ENCODE data around the gene IRF2BP1.

The IRF2BP1 gene

DNA sequence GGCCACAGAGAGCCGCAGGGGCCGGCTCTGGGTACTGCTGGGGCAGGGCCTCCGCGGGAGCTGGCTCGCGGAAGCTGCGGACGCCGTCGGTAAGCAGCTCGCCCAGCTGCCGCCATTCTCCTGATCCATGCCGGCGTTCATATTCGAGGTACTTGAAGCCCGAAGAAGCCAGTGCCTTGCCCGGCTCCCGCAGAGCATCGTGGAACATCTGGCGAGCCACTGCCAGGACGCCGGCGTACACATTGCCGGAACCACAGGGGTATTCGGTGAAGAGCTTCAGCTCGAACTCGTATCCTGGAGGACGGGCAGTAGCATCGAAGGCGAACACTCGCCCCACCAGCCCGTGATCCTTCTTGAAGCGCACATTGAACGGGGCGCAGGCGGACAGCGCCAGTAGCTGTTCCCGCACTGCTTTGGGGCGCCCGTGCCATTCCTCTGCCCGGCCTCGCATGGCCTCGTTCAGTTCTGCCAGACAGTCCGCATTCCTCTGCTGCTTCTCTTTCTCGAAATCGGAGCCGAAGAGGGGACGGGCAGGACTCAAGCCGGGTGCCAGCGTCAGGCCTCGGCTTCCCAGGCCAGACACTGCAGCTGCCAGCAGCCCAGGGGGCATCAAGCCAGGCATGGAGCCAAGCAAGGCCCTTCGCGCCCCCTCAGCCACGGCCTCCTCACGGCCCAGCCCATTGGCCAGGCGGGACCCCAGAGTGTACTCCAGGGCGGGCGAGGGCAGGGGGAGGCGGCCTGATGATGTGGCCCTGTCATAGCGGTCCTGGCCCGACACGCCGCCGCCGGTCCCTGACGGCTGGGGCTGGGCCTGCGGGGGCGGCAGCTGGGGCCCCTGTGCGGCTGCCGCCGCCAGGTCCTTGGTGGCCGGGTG lies 1.0 kb downstream of the IRF2BP1 start:
- no peaks in the 10 kb centered on the region for H3K27me3 ChIP-seq (ENCODE audit: control insufficient read depth, insufficient read depth, low read length)
- peaks cover 17% of the 10 kb centered on the region for H3K4me1 ChIP-seq (ENCODE audit: control insufficient read depth, low read depth, low read length)
- no peak overlapping the region for H3K27ac ChIP-seq (ENCODE audit: low read length)
- H3K9ac ChIP-seq (ENCODE audit: low read length) = peak overlapping the region; percentile 50
- peak overlapping the region; percentile 85 for H3K4me3 ChIP-seq (ENCODE audit: low read length)
- no peaks in the 10 kb centered on the region for H3K9me3 ChIP-seq (ENCODE audit: control insufficient read depth, low read depth, low read length)
- no peaks in the 10 kb centered on the region for H3K36me3 ChIP-seq (ENCODE audit: control insufficient read depth, low read depth, low read length)

DNA sequence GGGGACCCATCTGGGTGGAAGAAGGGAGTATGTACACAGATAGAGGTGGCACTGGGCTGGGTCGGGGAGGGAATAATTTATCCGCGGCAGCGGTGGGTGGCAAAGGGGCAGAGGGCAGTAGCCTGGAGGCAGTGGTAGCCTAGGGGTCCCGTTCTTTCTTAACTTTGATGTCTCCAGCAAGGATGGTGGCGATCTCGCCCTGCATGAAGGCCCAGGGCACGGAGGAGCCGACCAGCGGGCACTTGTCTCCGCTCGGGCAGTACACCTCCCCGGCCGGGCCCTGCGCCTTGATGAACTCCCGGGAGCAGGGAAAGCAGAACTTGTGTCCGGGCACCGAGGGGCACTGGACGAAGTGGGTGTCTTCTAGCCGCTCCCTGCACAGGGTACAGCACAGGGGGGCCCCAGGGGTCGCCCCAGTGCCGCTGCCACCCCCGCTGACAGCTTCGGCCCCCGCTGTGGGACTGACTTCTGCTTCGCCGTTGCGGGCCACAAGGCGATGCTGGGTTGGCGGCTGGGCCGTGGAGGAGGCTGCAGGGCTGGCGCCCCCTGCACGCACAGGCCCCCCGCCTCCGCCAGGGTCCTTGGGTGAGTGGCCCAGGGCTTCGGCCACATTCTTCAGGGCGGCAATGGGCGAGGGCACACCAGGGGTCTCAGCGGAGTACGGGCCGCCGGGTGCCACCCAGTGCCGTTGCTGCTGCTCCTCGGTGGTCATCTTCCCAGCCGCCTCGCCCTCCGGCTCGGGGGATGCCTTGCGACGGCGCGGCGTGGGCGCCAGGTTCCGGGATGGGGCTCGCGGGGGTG lies 1.9 kb downstream of the IRF2BP1 start:
- Histone ChIP-seq H3K27ac (ENCODE audit: low read length) (no peak overlapping the region), H3K4me1 (ENCODE audit: control insufficient read depth, low read depth, low read length) (peaks cover 17% of the 10 kb centered on the region), H3K36me3 (ENCODE audit: control insufficient read depth, low read depth, low read length) (no peaks in the 10 kb centered on the region), H3K4me3 (ENCODE audit: low read length) (no peak overlapping the region), H3K27me3 (ENCODE audit: control insufficient read depth, insufficient read depth, low read length) (no peaks in the 10 kb centered on the region), H3K9ac (ENCODE audit: low read length) (no peak overlapping the region), H3K9me3 (ENCODE audit: control insufficient read depth, low read depth, low read length) (no peaks in the 10 kb centered on the region)

DNA sequence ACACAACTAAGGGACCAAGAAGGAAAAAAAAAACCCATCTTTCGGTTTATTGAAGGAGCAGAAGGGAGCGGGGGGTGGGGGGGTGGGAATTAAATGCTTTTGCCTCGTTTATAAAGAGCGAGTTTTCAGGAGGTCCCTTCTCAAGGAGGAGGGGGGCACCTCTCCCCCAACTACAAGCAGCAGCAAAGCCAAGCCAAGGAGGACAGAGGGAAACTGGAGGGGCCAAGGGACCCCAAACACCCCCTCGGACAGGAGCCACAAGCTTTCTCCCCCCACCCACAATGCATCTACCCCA lies 2.4 kb downstream of the IRF2BP1 start:
- H3K4me3 ChIP-seq (ENCODE audit: low read length) = no peak overlapping the region

DNA sequence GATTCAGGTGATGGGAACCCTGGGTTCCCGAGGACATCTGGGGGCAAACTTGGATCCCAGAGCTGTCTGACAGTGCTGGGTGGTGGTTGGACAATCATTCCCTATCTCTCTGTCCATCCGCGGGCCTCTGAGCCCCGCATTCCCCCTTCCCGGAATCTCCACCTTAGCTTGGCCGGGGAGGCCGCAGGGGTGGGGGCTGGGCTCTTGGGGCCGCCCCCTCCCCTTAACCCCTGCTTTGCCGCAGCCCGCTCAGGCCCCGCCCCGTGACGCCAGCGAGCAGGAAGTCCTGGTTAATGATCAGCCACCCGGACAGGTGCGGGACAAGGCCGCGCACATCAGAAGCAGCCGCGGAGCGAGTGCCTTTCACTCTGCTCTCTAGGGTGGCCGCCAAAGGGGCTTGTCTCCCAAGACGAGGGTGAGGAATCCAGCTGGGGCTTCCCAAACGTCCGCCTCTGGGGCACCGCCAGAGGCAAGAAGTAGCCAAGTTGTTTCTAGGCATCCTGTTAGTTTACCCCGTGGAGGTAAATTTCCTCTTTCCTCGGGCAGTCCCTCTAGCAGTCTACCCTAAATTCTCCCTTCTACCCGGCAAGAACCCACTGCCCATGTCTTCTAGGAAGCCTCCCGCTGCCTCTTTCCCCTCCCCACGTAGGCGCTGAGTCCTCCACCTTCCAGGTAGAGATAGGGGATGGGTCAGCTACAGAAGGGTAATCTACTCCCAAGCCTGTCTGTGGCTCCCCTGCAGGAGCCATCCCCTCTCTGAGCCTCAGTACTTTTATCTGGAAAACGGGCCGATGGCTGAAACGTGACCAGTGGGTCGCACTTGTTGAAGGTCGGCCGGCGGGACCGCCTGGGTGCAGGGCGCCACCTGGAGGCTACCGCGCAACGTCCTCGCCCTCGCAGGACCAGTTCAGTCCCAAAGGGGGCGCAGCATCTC lies 3.0 kb downstream of the IRF2BP1 start:
- no peaks in the 10 kb centered on the region for H3K36me3 ChIP-seq (ENCODE audit: control insufficient read depth, low read depth, low read length)
- peak overlapping the region; percentile 21 for H3K27ac ChIP-seq (ENCODE audit: low read length)
- peak overlapping the region; percentile 16 for H3K9ac ChIP-seq (ENCODE audit: low read length)
- peaks cover 17% of the 10 kb centered on the region for H3K4me1 ChIP-seq (ENCODE audit: control insufficient read depth, low read depth, low read length)
- no peaks in the 10 kb centered on the region for H3K27me3 ChIP-seq (ENCODE audit: control insufficient read depth, insufficient read depth, low read length)
- H3K9me3 ChIP-seq (ENCODE audit: control insufficient read depth, low read depth, low read length) = no peaks in the 10 kb centered on the region
- H3K4me3 ChIP-seq (ENCODE audit: low read length) = peak overlapping the region; percentile 55

More for the DNA sequence above, 2.4 kb downstream of the IRF2BP1 start:
- Histone ChIP-seq H3K9ac (ENCODE audit: low read length) (no peak overlapping the region), H3K9me3 (ENCODE audit: control insufficient read depth, low read depth, low read length) (no peaks in the 10 kb centered on the region), H3K36me3 (ENCODE audit: control insufficient read depth, low read depth, low read length) (no peaks in the 10 kb centered on the region), H3K27ac (ENCODE audit: low read length) (no peak overlapping the region), H3K4me1 (ENCODE audit: control insufficient read depth, low read depth, low read length) (peaks cover 17% of the 10 kb centered on the region), H3K27me3 (ENCODE audit: control insufficient read depth, insufficient read depth, low read length) (no peaks in the 10 kb centered on the region)

DNA sequence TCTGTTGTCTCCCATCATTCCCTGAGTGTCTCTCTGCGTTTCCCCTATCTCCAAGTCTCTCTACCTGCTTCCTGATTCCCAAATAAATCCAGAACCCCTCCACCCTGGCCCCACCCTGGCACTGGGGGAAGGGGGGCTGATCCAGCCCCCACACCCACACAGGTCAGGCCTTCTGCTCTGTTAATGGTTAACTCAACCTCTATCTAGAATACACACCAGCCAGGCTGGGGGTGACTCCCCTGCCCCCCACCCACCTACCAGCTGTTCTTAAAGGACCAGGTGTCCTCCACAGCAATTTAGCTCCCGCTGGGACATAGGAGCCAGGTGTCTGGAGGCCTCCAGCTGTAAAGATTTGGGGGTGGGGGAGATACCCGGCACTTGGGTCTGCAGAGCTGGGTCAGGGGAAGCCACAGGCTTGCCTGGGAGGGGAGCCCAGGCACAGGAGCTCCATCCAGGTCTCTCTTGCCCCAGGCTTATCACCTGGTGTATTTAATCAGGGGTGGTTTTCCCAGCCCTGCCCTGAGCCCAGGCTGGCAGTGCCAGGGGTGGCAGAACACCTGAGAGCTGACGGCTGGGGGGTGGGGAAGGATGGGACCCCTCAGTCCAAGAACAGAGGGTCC lies 3.9 kb downstream of the IRF2BP1 start:
- peak overlapping the region; percentile 55 for H3K4me3 ChIP-seq (ENCODE audit: low read length)
- H3K27ac ChIP-seq (ENCODE audit: low read length) = no peak overlapping the region
- peak overlapping the region; percentile 16 for H3K9ac ChIP-seq (ENCODE audit: low read length)
- H3K27me3 ChIP-seq (ENCODE audit: control insufficient read depth, insufficient read depth, low read length) = no peaks in the 10 kb centered on the region
- peaks cover 16% of the 10 kb centered on the region for H3K4me1 ChIP-seq (ENCODE audit: control insufficient read depth, low read depth, low read length)
- no peaks in the 10 kb centered on the region for H3K9me3 ChIP-seq (ENCODE audit: control insufficient read depth, low read depth, low read length)
- no peaks in the 10 kb centered on the region for H3K36me3 ChIP-seq (ENCODE audit: control insufficient read depth, low read depth, low read length)

DNA sequence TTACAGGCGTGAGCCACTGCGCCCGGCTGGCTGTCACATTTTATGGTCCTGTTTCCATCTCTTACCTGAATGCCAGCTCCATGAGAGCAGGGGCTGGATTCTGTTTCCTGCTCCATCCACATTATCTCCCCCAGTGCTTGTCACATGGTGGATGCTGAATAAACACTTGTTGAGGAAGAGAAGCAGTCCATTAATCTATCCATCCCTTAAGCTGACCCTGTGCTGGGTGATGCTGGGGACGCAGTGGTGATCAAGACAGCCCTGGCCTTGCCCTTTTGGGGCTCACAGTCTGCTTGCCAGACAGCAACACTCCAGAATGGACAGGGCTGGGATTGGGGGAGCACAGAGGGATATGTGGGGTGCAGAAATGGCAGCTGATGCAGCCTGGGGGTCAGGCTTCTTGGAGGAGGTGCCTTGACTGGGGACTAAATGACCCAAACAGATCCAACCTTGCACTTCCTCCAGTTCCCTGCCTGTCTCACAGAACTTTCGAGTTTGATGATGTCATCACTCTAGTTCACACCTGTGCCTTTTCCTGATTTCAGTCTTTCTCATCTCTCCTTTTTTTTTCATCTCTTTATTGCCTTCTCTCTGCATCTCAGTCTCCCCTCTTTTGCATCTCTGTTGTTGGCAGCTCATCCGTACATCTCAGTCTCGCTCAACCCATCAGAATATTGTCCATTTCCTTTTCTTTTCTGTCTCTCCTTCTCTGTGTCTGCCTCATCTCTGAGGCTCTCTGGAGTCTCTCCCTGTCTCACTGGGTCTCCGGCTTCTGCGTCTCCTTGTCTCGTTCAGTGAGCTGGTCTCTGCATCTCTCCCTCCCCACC lies 4.6 kb downstream of the IRF2BP1 start:
- Histone ChIP-seq H3K4me1 (ENCODE audit: control insufficient read depth, low read depth, low read length) (peaks cover 17% of the 10 kb centered on the region), H3K4me3 (ENCODE audit: low read length) (peak overlapping the region; percentile 55)

DNA sequence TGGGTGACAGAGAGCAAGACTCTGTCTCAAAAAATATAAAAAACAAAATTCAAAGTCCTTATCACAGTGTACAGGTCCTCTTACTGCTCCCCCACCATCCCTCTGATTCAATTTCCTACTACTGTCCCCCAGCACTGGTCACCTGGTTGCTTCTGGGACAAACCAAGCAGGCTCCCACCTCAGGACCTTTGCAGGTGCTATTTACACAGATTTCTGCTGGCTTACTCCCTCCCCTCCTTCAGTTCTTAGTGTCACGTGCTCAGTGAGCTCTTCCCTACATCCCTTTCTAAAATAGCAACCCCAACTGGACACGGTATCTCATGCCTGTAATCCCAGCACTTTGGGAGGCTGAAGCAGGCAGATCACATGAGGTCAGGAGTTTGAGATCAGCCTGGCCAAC lies 6.0 kb downstream of the IRF2BP1 start:
- H3K9ac ChIP-seq (ENCODE audit: low read length) = no peak overlapping the region
- no peak overlapping the region for H3K27ac ChIP-seq (ENCODE audit: low read length)
- no peak overlapping the region for H3K4me3 ChIP-seq (ENCODE audit: low read length)
- no peaks in the 10 kb centered on the region for H3K27me3 ChIP-seq (ENCODE audit: control insufficient read depth, insufficient read depth, low read length)
- peaks cover 21% of the 10 kb centered on the region for H3K4me1 ChIP-seq (ENCODE audit: control insufficient read depth, low read depth, low read length)
- no peaks in the 10 kb centered on the region for H3K9me3 ChIP-seq (ENCODE audit: control insufficient read depth, low read depth, low read length)
- H3K36me3 ChIP-seq (ENCODE audit: control insufficient read depth, low read depth, low read length) = no peaks in the 10 kb centered on the region

More for the DNA sequence above, 4.6 kb downstream of the IRF2BP1 start:
- no peak overlapping the region for H3K27ac ChIP-seq (ENCODE audit: low read length)
- H3K9ac ChIP-seq (ENCODE audit: low read length) = no peak overlapping the region
- H3K36me3 ChIP-seq (ENCODE audit: control insufficient read depth, low read depth, low read length) = no peaks in the 10 kb centered on the region
- H3K9me3 ChIP-seq (ENCODE audit: control insufficient read depth, low read depth, low read length) = no peaks in the 10 kb centered on the region
- H3K27me3 ChIP-seq (ENCODE audit: control insufficient read depth, insufficient read depth, low read length) = no peaks in the 10 kb centered on the region

DNA sequence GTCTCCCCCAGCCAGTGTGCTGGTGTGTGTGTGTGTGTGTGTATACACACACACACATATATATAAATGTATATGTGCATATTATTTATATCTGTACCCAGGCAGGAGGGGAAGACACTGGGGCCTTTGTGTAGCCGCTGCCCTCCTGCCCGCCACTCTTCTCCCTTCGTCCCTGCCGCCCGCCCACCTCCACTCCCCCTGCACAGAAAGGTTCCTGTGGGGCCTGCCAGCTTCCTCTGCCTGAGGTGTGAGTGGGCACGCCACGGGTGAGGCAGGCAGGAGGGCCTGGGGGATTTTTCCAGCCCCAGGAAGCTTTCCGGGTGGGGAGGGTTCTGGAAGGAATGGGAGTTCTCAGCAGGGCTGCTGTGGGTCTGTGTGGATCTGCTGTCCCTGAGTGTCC lies 6.9 kb downstream of the IRF2BP1 start:
- Histone ChIP-seq H3K4me1 (ENCODE audit: control insufficient read depth, low read depth, low read length) (peaks cover 21% of the 10 kb centered on the region), H3K36me3 (ENCODE audit: control insufficient read depth, low read depth, low read length) (no peaks in the 10 kb centered on the region), H3K9ac (ENCODE audit: low read length) (no peak overlapping the region), H3K9me3 (ENCODE audit: control insufficient read depth, low read depth, low read length) (no peaks in the 10 kb centered on the region), H3K27ac (ENCODE audit: low read length) (no peak overlapping the region), H3K4me3 (ENCODE audit: low read length) (no peak overlapping the region), H3K27me3 (ENCODE audit: control insufficient read depth, insufficient read depth, low read length) (no peaks in the 10 kb centered on the region)

DNA sequence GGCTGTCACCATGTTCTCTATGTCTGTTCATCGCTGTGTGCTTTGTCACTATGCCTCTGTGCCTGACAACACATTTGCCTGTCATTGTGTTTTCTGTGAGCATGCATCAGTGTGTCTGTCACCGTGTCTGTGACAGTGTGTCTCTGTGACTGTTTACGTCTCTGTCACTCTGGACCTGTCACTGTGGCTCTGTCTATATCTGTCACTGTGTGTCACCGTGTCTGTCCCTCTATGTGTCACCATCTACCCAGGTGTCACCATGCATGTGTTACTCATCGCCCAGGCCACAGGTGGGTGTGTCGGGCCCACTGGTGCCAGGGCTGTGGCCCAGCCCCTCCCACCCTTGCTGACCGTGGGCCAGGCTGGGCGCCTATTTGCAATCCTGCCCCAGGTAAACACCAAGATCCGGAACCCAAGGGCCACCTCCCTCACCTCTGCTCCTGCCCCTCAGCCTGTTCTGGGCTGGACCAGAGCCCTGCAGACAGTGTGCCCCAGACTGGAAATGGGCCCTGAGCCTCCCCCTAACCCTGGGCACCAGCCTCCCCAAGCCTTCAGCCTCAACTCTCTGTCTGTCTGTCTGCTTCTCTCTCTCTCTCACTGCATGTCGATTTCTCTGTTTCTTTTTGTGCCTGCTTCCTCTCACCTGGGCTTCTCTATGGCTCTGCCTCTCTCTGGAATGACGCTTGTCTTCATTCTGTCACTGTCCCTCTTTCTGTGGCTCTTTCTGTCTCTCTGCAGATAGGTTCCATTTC lies 7.7 kb downstream of the IRF2BP1 start:
- Histone ChIP-seq H3K9ac (ENCODE audit: low read length) (no peak overlapping the region), H3K27ac (ENCODE audit: low read length) (no peak overlapping the region), H3K36me3 (ENCODE audit: control insufficient read depth, low read depth, low read length) (peaks cover 3% of the 10 kb centered on the region), H3K9me3 (ENCODE audit: control insufficient read depth, low read depth, low read length) (no peaks in the 10 kb centered on the region), H3K4me3 (ENCODE audit: low read length) (no peak overlapping the region), H3K27me3 (ENCODE audit: control insufficient read depth, insufficient read depth, low read length) (no peaks in the 10 kb centered on the region), H3K4me1 (ENCODE audit: control insufficient read depth, low read depth, low read length) (peaks cover 21% of the 10 kb centered on the region)

Data from iPS-18a (cell line).